Ishikawa (cell line): ENCODE data around the gene CREBL2.
A peak's percentile ranks its signal among the peaks of the same experiment; 100 is the strongest.

Experiments used
- CEBPB ChIP-seq: IDR thresholded peaks from 2 replicates; pipeline ENCODE4 v1.6.1; 2012
- CREB1 ChIP-seq: IDR thresholded peaks from 2 replicates; pipeline ENCODE4 v1.6.1; 2012; ENCODE audit warnings: low read depth
- EGR1 ChIP-seq: IDR thresholded peaks from 2 replicates; pipeline ENCODE4 v1.6.1; 2012
- EP300 ChIP-seq: IDR thresholded peaks from 2 replicates; pipeline ENCODE4 v1.6.1; 2012; ENCODE audit warnings: borderline replicate concordance
- FOXM1 ChIP-seq: IDR thresholded peaks from 2 replicates; pipeline ENCODE4 v1.6.1; 2012; ENCODE audit warnings: low read depth, borderline replicate concordance
- MAX ChIP-seq: IDR thresholded peaks from 2 replicates; pipeline ENCODE4 v1.6.1; 2012
- NFIC ChIP-seq: IDR thresholded peaks from 2 replicates; pipeline ENCODE4 v1.6.1; 2012
- RAD21 ChIP-seq: IDR thresholded peaks from 2 replicates; pipeline ENCODE4 v1.6.1; 2012; ENCODE audit warnings: low read depth
- REST ChIP-seq: IDR thresholded peaks from 2 replicates; pipeline ENCODE4 v1.6.1; 2012; ENCODE audit warnings: low read depth, mild to moderate bottlenecking
- TAF1 ChIP-seq: IDR thresholded peaks from 2 replicates; pipeline ENCODE4 v1.6.1; 2012; ENCODE audit warnings: low read depth, mild to moderate bottlenecking
- TCF12 ChIP-seq: IDR thresholded peaks from 2 replicates; pipeline ENCODE4 v1.6.1; 2012; ENCODE audit warnings: low read depth
- TEAD4 ChIP-seq: IDR thresholded peaks from 2 replicates; pipeline ENCODE4 v1.6.1; 2012
- USF1 ChIP-seq: IDR thresholded peaks from 2 replicates; pipeline ENCODE4 v1.6.1; 2012
- YY1 ChIP-seq: IDR thresholded peaks from 2 replicates; pipeline ENCODE4 v1.6.1; 2012; ENCODE audit warnings: low read depth
- ZBTB7A ChIP-seq: IDR thresholded peaks from 2 replicates; pipeline ENCODE4 v1.6.1; 2012; ENCODE audit warnings: low read depth

Gene CREBL2

GRCh38 chr12:12611512-12612306, at the start of gene CREBL2:
Gene CREBL2, plus strand, starts transcription at chr12:12611876. Its CDS starts 297 bp downstream, at chr12:12612173.
- TF ChIP-seq EP300 = peak; percentile 58; the same call in 1 of the 2 replicates
- peak; percentile 71 for TF ChIP-seq FOXM1
- TF ChIP-seq YY1 = peak; percentile 85
- TF ChIP-seq EGR1 = peak; percentile 84
- peak; percentile 90 for TF ChIP-seq MAX
- TF ChIP-seq TCF12 = peak; percentile 82
- peak; percentile 94 for TF ChIP-seq TAF1
- peak; percentile 92 for TF ChIP-seq ZBTB7A
- 0 out of 2 replicates have a peak, but pooled peaks have one; percentile 51 for TF ChIP-seq CEBPB
- TF ChIP-seq RAD21 = no peak
- TF ChIP-seq REST = no peak; the same call in 1 of the 2 replicates
- TF ChIP-seq NFIC = peak; percentile 85
- peak; percentile 68 for TF ChIP-seq TEAD4
- peak; percentile 45 for TF ChIP-seq USF1
- TF ChIP-seq CREB1 = no peak; the same call in 1 of the 2 replicates

GRCh38 chr12:12562016-12562483, 49.6 kb upstream of the CREBL2 start:
- TF ChIP-seq REST = no peak
- 0 out of 2 replicates have a peak, but pooled peaks have one; percentile 11 for TF ChIP-seq MAX
- TF ChIP-seq RAD21 = no peak

- peak; percentile 94 for TF ChIP-seq ZBTB7A
- 0 out of 2 replicates have a peak, but pooled peaks have one; percentile 1 for TF ChIP-seq MAX
- TF ChIP-seq TEAD4 = no peak
- TF ChIP-seq FOXM1 = no peak
- TF ChIP-seq CREB1 = peak; percentile 41; the same call in 1 of the 2 replicates
Observed at GRCh38 chr12:12562585-12563261, 49.0 kb upstream of the CREBL2 start, which contains the start of gene DUSP16. Gene DUSP16, minus strand, starts transcription at chr12:12562863. Its CDS starts 41,765 bp downstream, at chr12:12521098.

- TF ChIP-seq REST = no peak
- no peak for TF ChIP-seq TEAD4
- TF ChIP-seq CREB1 = no peak
- no peak for TF ChIP-seq EGR1
- TF ChIP-seq CEBPB = no peak
- no peak for TF ChIP-seq YY1
- no peak for TF ChIP-seq RAD21
- TF ChIP-seq EP300 = no peak
- TF ChIP-seq TCF12 = no peak
- no peak for TF ChIP-seq NFIC
- TF ChIP-seq USF1 = no peak
- no peak for TF ChIP-seq TAF1
- TF ChIP-seq ZBTB7A = no peak
Observed at GRCh38 chr12:12563290-12563928, 48.3 kb upstream of the CREBL2 start.
